ENCODE data around the gene BLMH. TPM values are rescaled to one million over a fixed set of nuclear protein-coding genes. Genes with fewer than 3 reads are reported as not detected.

BLMH gene
- total RNA-seq, 2 donors from 2014 or later, result 84.7 to 92.0 TPM

DNA sequence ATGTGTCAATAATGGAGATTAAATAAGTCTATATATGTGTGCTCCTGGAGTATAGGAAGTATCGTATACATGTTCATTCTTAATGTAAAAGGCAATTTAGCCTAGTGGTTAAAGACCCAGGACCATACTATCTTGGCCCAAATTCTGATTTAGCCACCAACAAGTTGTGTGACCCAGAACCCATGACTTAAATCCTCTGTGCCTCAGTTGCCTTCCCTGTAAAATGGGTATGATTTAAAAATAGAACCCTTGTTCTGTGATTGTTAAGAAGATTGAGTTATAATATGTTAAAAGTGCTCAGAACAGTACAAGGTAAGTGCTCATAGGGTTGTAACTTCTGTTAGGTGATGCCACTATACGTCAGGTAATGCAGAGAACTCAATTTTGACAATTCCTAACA is 18.8 kb upstream of the BLMH start:
- H3K36me3 Mint-ChIP-seq (ENCODE audit: low read depth), result no peaks in the 10 kb centered on the region
- WGBS, 2 experiments (ENCODE audit: insufficient coverage in 1 of 2, insufficient read length in 1 of 2), result 90% methylated on average over 2 of the region's 2 CpGs; no CpG with 5 or more reads in 1 of the 2 experiments
- H3K4me1 ChIP-seq (ENCODE audit: control insufficient read depth, insufficient read depth, low read length), result no peaks in the 10 kb centered on the region
- H3K4me1 Mint-ChIP-seq, result peaks cover 3% of the 10 kb centered on the region
- H3K27me3 ChIP-seq (ENCODE audit: control insufficient read depth, insufficient read depth, low read length, poor library complexity, severe bottlenecking), result no peaks in the 10 kb centered on the region
- no peak overlapping the region for H3K4me3 Mint-ChIP-seq
- H3K36me3 ChIP-seq (ENCODE audit: control insufficient read depth, insufficient read depth, low read length), result no peaks in the 10 kb centered on the region
- TF ChIP-seq, protein P1, sequence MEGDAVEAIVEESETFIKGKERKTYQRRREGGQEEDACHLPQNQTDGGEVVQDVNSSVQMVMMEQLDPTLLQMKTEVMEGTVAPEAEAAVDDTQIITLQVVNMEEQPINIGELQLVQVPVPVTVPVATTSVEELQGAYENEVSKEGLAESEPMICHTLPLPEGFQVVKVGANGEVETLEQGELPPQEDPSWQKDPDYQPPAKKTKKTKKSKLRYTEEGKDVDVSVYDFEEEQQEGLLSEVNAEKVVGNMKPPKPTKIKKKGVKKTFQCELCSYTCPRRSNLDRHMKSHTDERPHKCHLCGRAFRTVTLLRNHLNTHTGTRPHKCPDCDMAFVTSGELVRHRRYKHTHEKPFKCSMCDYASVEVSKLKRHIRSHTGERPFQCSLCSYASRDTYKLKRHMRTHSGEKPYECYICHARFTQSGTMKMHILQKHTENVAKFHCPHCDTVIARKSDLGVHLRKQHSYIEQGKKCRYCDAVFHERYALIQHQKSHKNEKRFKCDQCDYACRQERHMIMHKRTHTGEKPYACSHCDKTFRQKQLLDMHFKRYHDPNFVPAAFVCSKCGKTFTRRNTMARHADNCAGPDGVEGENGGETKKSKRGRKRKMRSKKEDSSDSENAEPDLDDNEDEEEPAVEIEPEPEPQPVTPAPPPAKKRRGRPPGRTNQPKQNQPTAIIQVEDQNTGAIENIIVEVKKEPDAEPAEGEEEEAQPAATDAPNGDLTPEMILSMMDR (conservative IDR thresholded peaks at IDR 0.05), result no peak
- no peaks in the 10 kb centered on the region for H3K27me3 Mint-ChIP-seq (ENCODE audit: insufficient read depth)
- H3K9ac ChIP-seq (ENCODE audit: extremely low read depth, low read length, poor library complexity, severe bottlenecking), result no peak overlapping the region
- no peak for DNase-seq
- H3K9me3 ChIP-seq (ENCODE audit: control insufficient read depth, low read length), result no peaks in the 10 kb centered on the region
- no peak overlapping the region for H3K27ac ChIP-seq (ENCODE audit: low read depth, low read length)
- no peak overlapping the region for H3K4me3 ChIP-seq (ENCODE audit: low read length)
- no peaks in the 10 kb centered on the region for H3K9me3 Mint-ChIP-seq
- no peak overlapping the region for H3K27ac Mint-ChIP-seq

DNA sequence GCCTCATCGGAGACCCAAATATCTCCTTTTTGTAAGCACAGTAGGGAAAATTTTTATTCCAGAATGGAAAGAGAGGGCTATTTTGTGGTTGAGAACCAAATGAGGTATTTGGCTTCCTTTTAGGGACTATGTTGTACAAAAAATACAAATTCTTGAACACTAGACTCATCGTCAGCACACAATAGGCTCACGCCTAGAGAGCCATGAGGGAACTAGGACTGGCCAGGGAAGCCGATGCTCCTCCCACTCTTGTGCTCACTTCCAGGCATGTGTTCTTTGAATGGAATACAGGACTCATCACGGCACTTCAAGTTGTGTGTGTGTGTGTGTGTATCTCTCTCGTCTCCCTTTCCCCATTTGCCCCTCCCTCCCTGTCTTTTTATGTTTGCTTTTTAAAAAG is 17.8 kb upstream of the BLMH start:
- DNase-seq, result no peak
- Mint-ChIP-seq H3K9me3 (no peaks in the 10 kb centered on the region), H3K36me3 (ENCODE audit: low read depth) (no peaks in the 10 kb centered on the region), H3K4me1 (peaks cover 3% of the 10 kb centered on the region), H3K27ac (no peak overlapping the region), H3K27me3 (ENCODE audit: insufficient read depth) (no peaks in the 10 kb centered on the region), H3K4me3 (no peak overlapping the region)
- Histone ChIP-seq H3K27me3 (ENCODE audit: control insufficient read depth, insufficient read depth, low read length, poor library complexity, severe bottlenecking) (no peaks in the 10 kb centered on the region), H3K9ac (ENCODE audit: extremely low read depth, low read length, poor library complexity, severe bottlenecking) (no peak overlapping the region), H3K9me3 (ENCODE audit: control insufficient read depth, low read length) (no peaks in the 10 kb centered on the region), H3K27ac (ENCODE audit: low read depth, low read length) (no peak overlapping the region), H3K4me3 (ENCODE audit: low read length) (no peak overlapping the region), H3K36me3 (ENCODE audit: control insufficient read depth, insufficient read depth, low read length) (no peaks in the 10 kb centered on the region), H3K4me1 (ENCODE audit: control insufficient read depth, insufficient read depth, low read length) (no peaks in the 10 kb centered on the region)
- TF ChIP-seq, protein P1 (conservative IDR thresholded peaks at IDR 0.05), result no peak
- WGBS, 2 experiments (ENCODE audit: insufficient coverage in 1 of 2, insufficient read length in 1 of 2), result 93 to 97% methylated on average over 3 to 5 of the region's 6 CpGs

DNA sequence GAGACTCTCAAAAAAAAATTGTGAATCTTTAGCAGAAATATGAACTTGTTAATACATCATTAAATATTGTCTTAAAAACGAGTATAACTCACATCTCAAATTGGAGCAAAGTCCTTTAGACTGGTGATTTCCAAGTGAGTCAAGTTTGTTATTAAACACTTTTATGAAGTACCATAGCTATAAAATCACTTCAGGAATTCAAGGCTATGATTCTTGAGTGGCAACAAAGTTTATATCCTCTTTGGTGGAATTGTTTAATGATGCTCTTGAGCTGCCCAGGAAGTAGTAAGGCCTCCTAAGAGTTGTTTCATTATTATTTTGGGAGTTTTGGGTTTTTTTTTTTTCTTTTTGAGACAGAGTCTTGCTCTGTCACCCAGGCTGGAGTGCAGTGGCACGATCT is 16.7 kb upstream of the BLMH start:
- Histone ChIP-seq H3K27me3 (ENCODE audit: control insufficient read depth, insufficient read depth, low read length, poor library complexity, severe bottlenecking) (no peaks in the 10 kb centered on the region), H3K9ac (ENCODE audit: extremely low read depth, low read length, poor library complexity, severe bottlenecking) (no peak overlapping the region), H3K27ac (ENCODE audit: low read depth, low read length) (no peak overlapping the region), H3K4me3 (ENCODE audit: low read length) (no peak overlapping the region), H3K9me3 (ENCODE audit: control insufficient read depth, low read length) (no peaks in the 10 kb centered on the region), H3K4me1 (ENCODE audit: control insufficient read depth, insufficient read depth, low read length) (no peaks in the 10 kb centered on the region), H3K36me3 (ENCODE audit: control insufficient read depth, insufficient read depth, low read length) (no peaks in the 10 kb centered on the region)
- Mint-ChIP-seq H3K36me3 (ENCODE audit: low read depth) (no peaks in the 10 kb centered on the region), H3K27ac (no peak overlapping the region), H3K27me3 (ENCODE audit: insufficient read depth) (no peaks in the 10 kb centered on the region), H3K4me3 (no peak overlapping the region), H3K4me1 (peaks cover 3% of the 10 kb centered on the region), H3K9me3 (no peaks in the 10 kb centered on the region)
- 73% methylated on average over 2 of the region's 2 CpGs; no CpG with 5 or more reads in 1 of the 2 experiments for WGBS, 2 experiments (ENCODE audit: insufficient coverage in 1 of 2, insufficient read length in 1 of 2)
- DNase-seq, result no peak
- TF ChIP-seq, protein P1 (conservative IDR thresholded peaks at IDR 0.05), result no peak

Measured in endodermal cell (in vitro differentiated cells).